HG03280 (cell line): ENCODE data around the gene LRTM1.

Experiments
- ATAC-seq: cut with Tn5 transposase; IDR thresholded peaks from one replicate; pipeline ENCODE4 v1.9.1; 2021; ENCODE audit warnings: mild to moderate bottlenecking, moderate library complexity; ENCODE audit not compliant: unreplicated experiment

Gene LRTM1

DNA sequence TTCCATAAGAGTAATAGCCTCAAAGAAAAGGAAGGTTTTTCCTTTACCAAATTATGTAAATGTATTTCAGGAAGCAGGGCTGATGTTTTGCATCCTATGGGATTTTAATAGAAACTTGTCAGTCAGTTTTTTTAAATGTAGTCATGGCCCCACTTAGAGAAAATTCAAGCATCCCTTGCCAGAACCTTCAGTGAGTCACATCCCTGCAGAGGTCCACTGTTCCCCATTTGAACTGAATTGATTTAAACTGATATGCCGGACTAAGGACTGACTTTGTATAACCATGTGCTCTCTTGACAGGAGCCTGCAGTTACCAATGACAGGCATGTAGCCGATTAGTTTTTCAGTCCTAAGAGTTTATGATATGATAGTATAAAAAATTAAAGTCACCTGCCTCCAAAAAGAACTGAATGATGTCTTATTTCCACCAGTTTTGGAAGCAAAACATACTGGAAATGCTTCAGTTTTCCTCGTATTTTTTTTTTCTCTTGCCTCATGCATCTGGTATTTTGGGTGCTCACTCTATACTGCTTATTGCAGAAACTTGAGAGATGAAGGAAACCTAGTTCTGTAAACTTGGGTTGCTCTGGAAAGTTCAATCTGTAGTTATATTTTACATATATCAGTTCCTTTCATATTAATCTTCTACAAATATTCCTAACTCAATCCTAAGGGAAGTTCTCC is 30.7 kb downstream of the LRTM1 start:
- no peak for ATAC-seq

DNA sequence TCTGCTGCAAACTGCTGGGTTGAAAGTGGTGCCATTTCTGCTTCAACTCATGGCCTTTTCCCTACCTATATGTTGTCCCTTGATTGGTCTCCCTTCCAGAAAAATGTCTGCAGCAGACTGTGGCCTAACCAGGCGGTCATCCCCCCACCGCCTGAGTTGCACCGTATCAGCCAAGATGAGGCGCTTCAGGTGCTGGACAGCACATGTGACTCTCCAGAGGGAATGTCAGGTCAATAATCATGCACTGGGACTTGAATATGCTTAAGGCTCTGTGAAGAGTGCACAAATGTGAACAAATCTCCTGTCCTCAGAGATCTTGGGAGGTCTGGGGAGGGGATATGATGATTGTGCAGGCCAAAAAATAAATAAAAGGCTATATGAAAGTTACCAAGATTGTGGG is 32.2 kb downstream of the LRTM1 start:
- ATAC-seq: no peak

DNA sequence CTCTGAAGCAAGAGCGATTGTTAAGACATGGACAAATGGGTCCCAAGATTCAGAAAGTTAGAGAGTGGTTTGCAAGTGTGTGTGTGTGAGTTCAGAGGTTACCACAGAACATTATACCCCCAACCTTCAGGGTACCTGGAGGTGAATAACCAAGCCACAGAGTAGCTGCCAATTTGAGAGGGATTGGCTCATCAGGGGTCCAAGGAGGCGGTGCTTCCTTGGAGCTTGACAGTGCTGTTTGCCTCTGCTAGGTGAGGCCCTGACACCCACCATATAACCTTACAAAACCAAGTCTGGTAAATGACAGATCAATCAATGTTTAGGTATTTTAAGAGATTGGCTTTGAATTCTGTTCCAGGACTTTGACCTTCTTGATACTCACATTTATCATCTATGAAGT is 35.7 kb downstream of the LRTM1 start:
- no peak for ATAC-seq

DNA sequence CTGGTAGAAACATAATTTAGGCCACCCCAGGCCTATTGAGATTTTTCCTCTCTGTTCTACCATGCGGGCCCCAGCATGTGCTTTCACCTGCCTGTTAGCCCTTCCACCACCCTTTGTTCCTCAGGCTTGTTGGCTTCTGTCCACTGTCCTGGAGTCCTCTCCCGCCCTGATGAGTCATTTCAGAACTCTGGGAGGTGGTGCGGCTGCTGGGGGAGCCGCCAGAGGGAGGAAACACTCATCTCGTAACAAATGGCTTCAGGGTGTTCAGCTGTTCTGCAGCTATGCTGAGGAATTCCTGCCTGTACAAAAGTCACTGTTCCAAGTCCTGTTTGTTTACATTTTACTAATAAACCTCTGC is 36.3 kb downstream of the LRTM1 start:
- ATAC-seq: no peak

DNA sequence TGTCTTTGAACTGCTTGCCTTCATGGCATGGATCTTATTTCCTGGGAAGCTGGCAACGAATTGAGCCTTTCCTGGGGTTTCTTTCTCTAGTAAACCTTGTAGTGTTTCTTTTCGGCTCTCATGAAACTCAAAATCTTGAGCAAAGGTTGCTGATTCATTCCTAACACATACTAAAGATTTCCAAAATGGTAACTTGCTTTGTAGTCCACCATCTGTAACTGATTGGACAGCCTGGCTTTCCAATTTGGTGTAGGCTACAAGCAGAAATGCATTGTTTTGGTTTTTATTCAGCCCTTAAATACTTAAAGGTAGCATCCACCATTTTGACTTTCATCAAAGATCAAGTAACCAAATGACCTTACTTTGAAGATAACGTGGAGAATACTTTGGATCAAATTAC is 38.1 kb downstream of the LRTM1 start:
- ATAC-seq: no peak

DNA sequence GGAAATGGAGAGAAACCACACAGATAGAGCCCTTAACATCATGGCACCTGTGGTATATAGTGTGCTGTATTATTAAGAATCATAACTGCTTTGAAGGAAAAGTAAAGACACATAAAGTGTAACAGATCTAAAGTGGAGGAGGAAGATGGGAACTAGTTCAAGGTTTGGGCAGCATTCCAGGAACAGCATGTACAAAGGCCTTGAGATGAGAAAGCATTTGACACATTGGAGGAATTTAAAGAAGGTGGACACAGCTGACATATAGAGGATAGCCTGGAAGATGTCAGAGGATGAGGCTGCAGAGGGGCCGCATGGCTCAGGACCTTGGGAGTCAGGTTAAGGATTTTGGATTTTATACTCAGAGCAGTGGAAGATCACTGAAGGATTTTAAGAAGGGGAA is 39.0 kb downstream of the LRTM1 start:
- no peak for ATAC-seq

DNA sequence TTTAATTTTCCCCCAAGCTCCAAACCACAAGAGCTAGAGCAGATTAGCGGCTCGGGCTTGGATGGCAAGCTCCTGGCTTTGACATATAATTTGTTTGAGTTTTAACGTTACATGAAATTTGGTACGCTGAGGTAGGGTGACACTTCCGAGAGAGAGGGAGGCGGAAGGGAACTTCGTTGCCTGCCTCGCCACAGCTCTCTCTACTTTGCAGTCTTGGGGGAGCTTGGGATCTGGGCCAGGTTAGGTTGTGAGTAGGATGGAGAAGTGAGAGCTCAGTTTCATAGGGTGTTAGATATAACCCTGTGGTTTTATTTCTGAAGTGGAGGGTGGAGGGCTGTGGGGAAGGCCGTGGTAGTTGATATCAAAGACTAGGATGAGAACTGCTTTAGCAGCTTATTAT is 39.7 kb downstream of the LRTM1 start:
- no peak for ATAC-seq

DNA sequence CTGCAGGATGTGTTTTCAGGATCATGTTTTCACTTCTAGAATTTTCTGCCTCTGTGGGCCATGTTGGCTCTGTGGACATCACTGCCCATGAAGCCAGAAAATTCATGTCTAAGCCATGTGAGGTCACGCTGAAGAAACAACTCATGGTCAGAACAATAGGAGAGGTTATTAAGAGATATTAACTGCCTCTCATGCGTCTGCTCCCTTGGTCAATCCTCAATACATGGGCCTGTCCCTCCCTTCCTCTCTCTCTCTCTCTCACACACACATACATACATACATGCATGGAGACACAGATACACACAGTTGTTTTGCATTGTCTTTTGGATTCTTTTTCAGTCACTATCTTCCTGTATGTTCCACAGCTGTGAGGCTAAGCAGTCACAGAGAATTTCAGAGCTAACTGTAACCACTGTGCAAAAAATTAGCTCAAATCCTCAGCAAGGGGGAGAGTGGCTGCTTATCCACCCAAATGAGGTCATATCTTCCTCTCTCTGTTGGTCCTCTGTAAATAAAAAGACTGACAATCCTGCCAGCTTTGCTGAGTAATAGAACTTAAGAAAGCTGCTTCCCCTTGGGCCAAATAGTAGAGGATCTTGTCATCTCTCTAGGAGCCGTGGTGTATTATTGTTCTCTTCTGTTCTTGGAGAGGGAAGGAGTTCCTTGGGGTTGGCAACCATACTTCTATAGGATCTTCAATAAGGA is 45.6 kb downstream of the LRTM1 start:
- no peak for ATAC-seq

DNA sequence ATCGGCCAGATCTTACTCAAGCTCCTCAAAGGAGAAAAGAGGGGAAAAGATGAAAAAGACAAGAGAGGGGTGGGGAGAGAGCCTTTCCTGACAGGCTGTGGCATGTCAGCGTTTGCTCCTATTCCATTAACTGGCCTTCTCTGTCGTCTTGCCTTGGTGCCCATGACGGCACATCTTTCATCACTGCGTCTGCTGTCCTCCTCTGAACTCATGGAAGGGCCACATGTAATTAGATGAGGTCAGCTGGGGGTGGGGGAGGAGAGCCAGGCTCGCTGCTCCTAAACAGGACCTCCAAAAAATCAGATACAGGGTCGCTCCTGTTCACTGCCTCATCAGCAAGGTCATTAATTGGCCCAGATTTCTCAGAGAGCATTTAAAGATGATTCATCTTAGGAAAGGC is 49.7 kb downstream of the LRTM1 start:
- no peak for ATAC-seq

DNA sequence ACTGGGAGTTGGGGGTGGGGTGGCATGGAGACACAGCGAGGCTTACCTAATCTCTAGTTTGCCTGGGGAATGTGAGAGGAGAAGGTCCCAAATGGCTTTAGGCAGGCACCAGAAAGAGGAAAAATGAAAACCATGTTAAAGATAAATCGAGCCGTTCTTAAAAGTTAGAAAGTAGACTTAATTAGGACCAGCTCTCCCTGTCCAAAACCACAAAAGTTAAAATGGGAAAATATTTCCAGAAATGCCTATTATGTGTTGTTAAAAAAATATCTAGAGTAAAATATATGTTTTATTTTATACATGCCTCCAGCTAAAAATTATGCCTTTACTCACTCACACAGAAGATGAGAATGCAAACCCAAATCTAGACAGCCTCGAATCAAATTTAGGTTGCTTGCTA is 50.1 kb downstream of the LRTM1 start:
- ATAC-seq: no peak

DNA sequence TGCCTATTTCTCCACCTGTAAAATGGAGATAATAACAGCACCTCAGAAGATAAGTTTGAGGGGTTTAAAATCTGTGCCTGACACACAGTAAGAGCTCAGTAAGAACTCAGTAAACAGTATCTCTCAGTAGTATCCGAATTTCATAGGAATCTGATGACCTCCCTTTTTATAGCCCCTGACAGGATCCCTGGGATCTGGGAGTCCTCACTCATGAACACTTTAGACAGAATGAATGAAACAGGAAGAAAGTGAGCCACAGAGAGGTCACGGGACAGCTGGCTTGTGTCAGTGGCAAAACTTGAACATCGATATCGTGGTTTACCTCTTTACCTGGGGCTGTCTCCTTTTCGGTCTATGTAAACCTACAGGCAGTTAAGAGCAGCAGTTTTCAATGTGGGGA is 51.2 kb downstream of the LRTM1 start:
- no peak for ATAC-seq

DNA sequence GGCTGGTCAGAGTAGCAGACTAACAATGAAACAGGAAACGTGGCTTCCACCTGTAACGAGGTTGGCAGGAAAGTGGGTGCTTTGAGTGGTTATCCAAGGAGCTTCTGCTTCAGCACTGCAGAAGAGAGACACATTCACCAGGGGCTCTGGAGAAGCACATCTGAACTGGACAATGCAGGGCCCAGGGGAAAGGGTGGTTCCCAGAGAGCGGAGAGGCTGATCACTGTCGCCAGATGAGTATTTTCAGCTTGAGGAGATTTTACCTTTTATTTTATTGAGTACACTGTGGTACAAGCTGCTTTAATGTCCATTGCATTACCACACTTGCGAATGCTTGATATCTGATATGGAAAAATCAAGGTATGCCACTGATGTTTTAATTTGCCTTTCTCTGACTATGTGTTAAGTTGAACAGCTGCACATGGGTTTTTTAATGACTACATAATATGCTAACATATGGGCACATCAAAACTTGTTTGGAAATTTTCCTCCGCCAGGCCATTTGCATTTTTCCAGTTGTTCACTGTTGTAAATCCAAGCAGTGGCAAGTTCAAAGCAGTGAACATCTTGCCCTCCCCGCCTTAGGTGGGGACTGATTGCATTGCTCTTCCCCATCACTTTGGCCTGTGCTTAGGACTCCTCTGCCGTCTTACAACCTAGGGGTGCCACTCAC is 52.1 kb downstream of the LRTM1 start:
- ATAC-seq: no peak

DNA sequence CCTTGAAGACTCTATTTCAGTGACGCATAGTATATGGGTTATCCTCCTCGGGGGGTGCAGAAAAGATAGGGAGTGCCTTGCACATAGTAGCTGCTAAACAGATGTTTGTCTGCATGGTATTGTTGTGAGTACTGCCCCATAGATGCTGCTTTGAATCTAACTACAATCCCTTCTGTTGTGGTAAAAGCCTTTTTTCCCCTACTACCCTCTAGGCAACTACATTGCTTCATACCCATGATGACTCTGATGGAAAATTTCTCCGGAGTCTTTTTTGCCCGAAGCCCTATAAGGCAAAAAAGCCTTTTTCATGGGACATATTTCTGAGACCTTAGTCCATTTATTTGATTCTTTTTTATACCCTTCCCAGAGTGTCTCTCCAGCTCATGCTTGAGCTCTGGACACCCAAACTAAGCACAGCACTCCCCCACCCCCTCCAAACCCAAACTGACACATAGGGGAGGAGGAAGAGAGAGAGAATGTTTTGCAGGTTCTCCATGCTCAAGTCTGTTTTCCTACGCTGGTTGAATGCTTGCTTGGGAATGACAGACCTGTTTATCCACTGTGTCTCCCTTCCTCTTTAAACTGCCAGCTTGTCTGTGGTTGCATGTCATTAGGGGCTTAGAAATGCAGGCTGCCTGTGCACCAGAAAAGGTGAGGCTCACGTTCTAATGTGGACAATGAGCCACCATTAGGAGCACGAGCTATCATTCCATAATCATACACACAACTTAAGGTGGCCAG is 52.9 kb downstream of the LRTM1 start:
- ATAC-seq: no peak

DNA sequence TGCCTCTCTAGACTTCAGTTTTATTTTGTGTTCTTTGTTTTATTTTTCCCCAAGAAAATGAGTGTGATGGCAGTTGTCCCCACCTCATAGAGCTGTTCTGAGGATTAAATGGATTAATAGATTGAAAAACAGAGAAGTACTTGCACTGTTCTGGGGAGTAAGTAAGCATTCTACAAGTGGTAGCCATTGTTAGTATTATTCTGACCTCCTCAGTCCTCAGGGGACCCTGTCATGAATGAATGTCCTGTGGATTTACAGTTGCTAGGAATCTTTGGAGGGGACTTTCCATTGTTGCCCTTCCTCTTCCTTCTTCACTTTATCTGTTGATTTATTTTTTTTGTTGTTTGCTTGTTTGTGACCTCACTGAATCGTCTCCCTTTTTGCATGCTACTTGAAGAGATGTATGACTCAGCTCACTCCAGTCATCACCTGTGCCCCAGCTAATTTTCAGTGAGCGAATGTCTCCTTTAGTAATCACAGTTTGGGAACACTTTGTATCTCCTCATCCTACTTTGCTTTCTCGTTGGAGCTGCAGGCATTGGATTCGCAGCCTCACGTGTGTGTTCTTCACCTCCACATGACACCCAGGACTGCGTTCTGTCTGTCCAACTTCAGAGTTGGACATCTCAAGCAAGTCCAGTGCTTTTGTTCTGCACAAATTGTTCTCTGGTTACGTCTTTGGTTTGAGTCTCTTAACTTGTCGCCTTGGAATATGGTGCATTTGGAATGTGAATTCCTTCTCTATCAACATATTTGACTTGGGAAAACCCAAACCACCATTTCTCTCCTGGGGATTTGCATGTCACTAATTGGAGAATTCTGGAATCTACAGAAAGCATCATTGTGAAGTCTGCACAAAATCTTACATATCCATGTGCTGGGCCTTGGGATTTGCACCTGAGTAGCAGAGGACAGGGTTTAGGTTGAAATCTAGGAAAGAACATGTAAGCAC is 54.5 kb downstream of the LRTM1 start:
- no peak for ATAC-seq

DNA sequence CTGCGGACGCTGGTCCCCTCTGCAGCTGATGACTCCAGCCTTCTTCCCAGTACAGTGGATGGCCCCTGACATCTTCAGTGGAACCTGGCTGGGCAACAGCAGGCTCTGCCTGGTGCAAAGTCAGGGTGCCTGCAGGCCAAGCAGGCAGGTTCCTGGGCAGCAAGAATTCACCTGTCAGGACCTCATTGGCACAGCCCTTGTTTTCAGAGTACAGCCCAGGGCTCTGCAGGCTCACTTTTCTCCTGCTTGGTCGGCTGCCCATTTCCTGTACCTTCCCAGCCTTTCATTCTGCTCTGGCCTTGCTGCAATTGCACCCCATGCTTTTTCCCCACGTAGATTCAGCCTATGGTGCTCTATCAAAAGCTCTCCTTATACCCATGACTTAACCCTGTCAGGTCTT is 56.0 kb downstream of the LRTM1 start:
- no peak for ATAC-seq

DNA sequence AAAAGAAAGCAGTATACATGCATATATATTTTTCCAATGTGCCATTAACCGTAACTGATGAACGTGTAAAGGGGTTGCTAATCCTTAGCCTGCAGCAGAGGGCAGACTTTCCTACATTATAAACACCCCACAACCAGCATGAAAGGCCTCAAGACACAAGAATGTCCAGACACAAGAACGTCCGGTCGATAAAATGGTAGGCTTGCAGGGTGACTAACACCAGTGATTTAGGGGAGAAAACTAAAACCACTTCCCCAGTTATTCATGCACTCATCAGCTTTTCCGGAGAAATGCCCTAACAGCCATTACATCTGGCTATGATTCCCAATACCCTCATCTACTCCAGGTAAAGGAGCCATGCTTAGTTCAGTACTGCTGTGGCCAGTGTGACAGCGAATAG is 57.4 kb downstream of the LRTM1 start:
- no peak for ATAC-seq
